ENCODE results near the gene DIS3L.
"Not testable (repeated sequence)": the region's sequence is repeated elsewhere in the genome, so short reads cannot be mapped to it uniquely, and the experiment has no call there.

DIS3L gene

GRCh38 chr15:66310786-66311185, 17.4 kb downstream of the DIS3L start:
- no peak overlapping the region for H3K4me3 ChIP-seq (replicated peaks; ENCODE audit: low read depth, low read length)
- DNase-seq (ENCODE audit: low read depth), result no peak
- TF ChIP-seq, protein P1, sequence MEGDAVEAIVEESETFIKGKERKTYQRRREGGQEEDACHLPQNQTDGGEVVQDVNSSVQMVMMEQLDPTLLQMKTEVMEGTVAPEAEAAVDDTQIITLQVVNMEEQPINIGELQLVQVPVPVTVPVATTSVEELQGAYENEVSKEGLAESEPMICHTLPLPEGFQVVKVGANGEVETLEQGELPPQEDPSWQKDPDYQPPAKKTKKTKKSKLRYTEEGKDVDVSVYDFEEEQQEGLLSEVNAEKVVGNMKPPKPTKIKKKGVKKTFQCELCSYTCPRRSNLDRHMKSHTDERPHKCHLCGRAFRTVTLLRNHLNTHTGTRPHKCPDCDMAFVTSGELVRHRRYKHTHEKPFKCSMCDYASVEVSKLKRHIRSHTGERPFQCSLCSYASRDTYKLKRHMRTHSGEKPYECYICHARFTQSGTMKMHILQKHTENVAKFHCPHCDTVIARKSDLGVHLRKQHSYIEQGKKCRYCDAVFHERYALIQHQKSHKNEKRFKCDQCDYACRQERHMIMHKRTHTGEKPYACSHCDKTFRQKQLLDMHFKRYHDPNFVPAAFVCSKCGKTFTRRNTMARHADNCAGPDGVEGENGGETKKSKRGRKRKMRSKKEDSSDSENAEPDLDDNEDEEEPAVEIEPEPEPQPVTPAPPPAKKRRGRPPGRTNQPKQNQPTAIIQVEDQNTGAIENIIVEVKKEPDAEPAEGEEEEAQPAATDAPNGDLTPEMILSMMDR (IDR thresholded peaks at IDR 0.05; ENCODE audit: low read length, missing control alignments), result no peak

DNA sequence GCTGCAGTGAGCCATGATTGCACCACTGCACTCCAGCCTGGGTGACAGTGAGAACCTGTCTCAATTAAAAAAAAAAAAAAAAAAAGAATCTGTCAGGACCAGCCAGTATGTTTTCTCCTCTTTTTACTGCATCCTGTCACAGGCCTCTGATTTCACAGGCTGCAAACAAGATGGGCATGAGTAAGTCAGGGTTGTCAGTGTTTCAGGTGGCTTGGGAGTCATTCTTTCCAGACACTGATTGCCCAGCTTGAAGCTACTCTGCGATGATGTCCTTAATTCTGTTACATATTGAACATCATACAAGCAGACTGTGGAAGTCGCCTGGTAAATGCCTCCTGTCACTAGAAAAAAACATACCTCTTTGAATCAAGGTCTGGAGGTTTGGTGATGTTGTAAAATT, 18.8 kb downstream of the DIS3L start:
- no peak for DNase-seq (ENCODE audit: low read depth)
- TF ChIP-seq, protein P1 (IDR thresholded peaks at IDR 0.05; ENCODE audit: low read length, missing control alignments), result no peak
- no peak overlapping the region for H3K4me3 ChIP-seq (replicated peaks; ENCODE audit: low read depth, low read length)

GRCh38 chr15:66323312-66323928, 30.1 kb downstream of the DIS3L start:
- TF ChIP-seq, protein P1 (IDR thresholded peaks at IDR 0.05; ENCODE audit: low read length, missing control alignments), result no peak
- no peak for DNase-seq (ENCODE audit: low read depth)

GRCh38 chr15:66326051-66326450, 32.7 kb downstream of the DIS3L start:
- H3K4me3 ChIP-seq (replicated peaks; ENCODE audit: low read depth, low read length), result no peak overlapping the region
- TF ChIP-seq, protein P1 (IDR thresholded peaks at IDR 0.05; ENCODE audit: low read length, missing control alignments), result no peak
- no peak for DNase-seq (ENCODE audit: low read depth)

More at GRCh38 chr15:66323312-66323928, 30.1 kb downstream of the DIS3L start:
- H3K4me3 ChIP-seq (replicated peaks; ENCODE audit: low read depth, low read length), result no peak overlapping the region

DNA sequence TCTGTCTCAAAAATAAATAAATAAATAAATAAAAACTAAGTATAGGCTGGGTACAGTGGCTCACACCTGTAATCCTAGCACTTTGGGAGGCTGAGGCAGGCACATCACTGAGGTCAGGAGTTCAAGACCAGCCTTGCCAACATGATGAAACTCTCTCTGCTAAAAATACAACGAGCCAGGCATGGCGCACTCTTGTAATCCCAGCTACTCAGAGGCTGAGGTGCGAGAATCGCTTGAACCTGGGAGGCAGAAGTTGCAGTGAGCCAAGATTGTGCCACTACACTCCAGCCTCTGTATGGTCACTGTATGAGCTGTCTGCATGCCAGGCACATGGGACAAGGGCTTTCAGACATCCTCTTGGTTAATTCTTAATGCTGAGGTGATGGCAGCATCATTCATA, 34.4 kb downstream of the DIS3L start:
- no peak for DNase-seq (ENCODE audit: low read depth)
- no peak overlapping the region for H3K4me3 ChIP-seq (replicated peaks; ENCODE audit: low read depth, low read length)
- TF ChIP-seq, protein P1 (IDR thresholded peaks at IDR 0.05; ENCODE audit: low read length, missing control alignments), result no peak

GRCh38 chr15:66328771-66329170, 35.4 kb downstream of the DIS3L start:
- TF ChIP-seq, protein P1 (IDR thresholded peaks at IDR 0.05; ENCODE audit: low read length, missing control alignments), result no peak
- no peak overlapping the region for H3K4me3 ChIP-seq (replicated peaks; ENCODE audit: low read depth, low read length)
- no peak for DNase-seq (ENCODE audit: low read depth)

DNA sequence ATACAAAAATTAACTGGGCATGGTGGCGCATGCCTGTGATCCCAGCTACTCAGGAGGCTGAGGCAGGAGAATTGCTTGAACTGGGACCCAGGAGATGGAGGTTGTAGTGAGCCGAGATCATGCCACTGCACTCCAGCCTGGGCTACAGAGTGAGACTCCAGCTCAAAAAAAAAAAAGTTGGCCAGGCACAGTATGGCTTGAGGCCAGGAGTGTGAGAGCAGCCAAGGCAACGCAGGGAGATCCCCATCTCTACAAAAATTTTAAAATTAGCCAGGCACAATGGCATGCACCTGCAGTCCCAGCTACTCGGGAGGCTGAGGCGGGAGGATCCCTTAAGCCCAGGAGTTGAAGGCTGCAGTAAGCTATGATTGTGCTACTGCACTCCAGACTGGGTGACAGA, 55.2 kb downstream of the DIS3L start:
- not testable (repeated sequence) for H3K4me3 ChIP-seq (replicated peaks; ENCODE audit: low read depth, low read length)

More for the DNA sequence above, 55.2 kb downstream of the DIS3L start:
- not testable (repeated sequence) for DNase-seq (ENCODE audit: low read depth)
